ENCODE results near the gene MAB21L4.

MAB21L4 gene

GRCh38 chr2:240839152-240840143 is 56.5 kb downstream of the MAB21L4 start:
- Histone ChIP-seq H3K27me3 (replicated peaks) (peaks cover 8% of the 10 kb centered on the region), H3K27ac (no peak overlapping the region), H3K4me3 (ENCODE audit: low read depth, low read length) (no peak overlapping the region), H3K36me3 (replicated peaks) (no peaks in the 10 kb centered on the region)
- no peak for TF ChIP-seq CTCF (IDR thresholded peaks at IDR 0.05; ENCODE audit: low read depth, low read length, missing control alignments)
- no peak for DNase-seq
- in situ Hi-C loops (cut with HindIII; ENCODE audit: low pct_ligation_motif_present, low sequenced_read_pairs): loop anchor here (25.0 kb wide), 1 partner anchor 248 kb away; no protein-coding TSS in a partner anchor

GRCh38 chr2:240837621-240838020 is 58.3 kb downstream of the MAB21L4 start:
- no peaks in the 10 kb centered on the region for H3K36me3 ChIP-seq (replicated peaks)
- DNase-seq: no peak
- no peak overlapping the region for H3K4me3 ChIP-seq (ENCODE audit: low read depth, low read length)
- H3K27ac ChIP-seq: no peak overlapping the region
- in situ Hi-C loops (cut with HindIII; ENCODE audit: low pct_ligation_motif_present, low sequenced_read_pairs): loop anchor here (25.0 kb wide), 1 partner anchor 250 kb away; no protein-coding TSS in a partner anchor
- no peak for TF ChIP-seq CTCF (IDR thresholded peaks at IDR 0.05; ENCODE audit: low read depth, low read length, missing control alignments)
- H3K27me3 ChIP-seq (replicated peaks): peaks cover 8% of the 10 kb centered on the region

GRCh38 chr2:240836781-240837467 is 59.0 kb downstream of the MAB21L4 start:
- no peak for DNase-seq
- H3K27ac ChIP-seq: no peak overlapping the region
- peaks cover 8% of the 10 kb centered on the region for H3K27me3 ChIP-seq (replicated peaks)
- no peak overlapping the region for H3K4me3 ChIP-seq (ENCODE audit: low read depth, low read length)
- H3K36me3 ChIP-seq (replicated peaks): no peaks in the 10 kb centered on the region
- in situ Hi-C loops (cut with HindIII; ENCODE audit: low pct_ligation_motif_present, low sequenced_read_pairs): loop anchor here (25.0 kb wide), 1 partner anchor 250 kb away; no protein-coding TSS in a partner anchor
- no peak for TF ChIP-seq CTCF (IDR thresholded peaks at IDR 0.05; ENCODE audit: low read depth, low read length, missing control alignments)
